Measurements from ENCODE around the gene TRMT1L. TPM values are rescaled to one million over a fixed set of nuclear protein-coding genes. Genes with fewer than 3 reads are reported as not detected.

Gene TRMT1L
- total RNA-seq, 1 donor from 2014 or later, result 25.7 TPM

DNA sequence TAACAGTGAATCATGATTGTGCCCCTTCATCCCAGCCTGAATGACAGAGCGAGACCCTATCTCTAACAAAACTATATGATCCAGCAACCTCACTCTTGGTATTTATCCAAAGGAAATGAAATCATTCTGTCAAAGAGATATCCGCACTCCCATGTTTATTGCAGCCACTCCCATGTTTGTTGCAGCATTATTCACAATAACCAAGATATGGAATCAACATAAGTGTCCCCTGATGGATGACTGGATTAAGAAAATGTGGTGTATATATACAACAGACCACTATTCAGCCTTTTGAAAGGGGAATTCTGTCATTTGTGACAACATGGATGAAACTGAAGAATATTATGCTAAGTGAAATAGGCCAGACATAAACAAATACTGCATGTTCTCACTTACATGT, 44.4 kb downstream of the TRMT1L start:
- DNase-seq (ENCODE audit: low read depth), result no peak

DNA sequence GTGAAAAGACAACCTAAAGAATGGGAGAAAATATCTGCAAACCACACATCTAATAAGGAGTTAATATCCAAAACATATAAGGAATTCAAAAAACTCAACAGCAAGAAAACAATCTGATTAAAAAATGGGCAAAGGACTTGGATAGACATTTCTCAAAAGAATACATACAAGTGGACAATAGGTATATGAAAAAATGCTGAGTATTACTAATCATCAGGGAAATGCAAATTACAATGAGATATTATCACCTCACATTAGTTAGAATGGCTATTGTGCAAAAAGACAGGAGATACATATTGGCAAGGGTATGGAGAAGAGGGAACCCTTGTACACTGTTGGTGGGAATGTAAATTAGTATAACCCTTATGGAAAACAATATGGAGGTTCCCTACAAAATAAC, 44.9 kb downstream of the TRMT1L start:
- DNase-seq (ENCODE audit: low read depth), result no peak

DNA sequence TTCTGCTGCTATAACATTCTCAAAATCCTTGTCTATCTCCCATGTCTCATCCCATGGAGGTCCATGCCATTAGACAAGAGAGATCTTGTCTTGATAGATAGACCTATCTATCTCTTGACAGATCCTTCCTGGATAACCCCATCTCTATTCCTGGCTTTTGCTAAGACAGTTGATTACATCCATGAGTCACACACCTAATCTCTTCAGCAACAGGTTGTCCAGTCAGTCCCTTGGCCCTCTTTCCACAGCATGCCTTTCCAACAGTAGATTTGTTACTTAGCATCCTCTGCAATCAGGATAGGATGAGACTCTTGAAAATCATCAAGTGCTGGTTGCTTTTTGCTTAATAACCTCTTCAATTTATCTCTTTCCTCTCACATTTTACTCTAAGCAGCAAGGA, 46.6 kb downstream of the TRMT1L start:
- DNase-seq (ENCODE audit: low read depth), result no peak

DNA sequence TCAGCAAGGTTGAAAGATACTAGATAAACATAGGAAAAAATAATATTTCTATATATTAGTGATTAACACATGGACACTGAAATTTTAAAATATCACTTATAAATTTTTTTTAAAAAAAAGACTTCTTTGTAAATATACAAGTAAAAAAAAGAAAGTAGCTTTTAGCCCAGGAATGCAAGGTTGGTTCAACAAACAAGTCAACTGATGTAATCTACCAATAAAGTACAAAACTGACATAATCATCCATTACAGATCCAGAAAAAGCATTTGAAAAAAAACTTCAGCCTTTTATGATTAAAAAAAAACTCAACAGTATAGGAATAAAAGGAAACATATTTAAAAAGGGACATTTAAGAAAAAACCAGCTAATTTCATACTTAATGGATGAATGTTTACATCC, 48.4 kb downstream of the TRMT1L start:
- DNase-seq (ENCODE audit: low read depth), result peak; percentile 6

DNA sequence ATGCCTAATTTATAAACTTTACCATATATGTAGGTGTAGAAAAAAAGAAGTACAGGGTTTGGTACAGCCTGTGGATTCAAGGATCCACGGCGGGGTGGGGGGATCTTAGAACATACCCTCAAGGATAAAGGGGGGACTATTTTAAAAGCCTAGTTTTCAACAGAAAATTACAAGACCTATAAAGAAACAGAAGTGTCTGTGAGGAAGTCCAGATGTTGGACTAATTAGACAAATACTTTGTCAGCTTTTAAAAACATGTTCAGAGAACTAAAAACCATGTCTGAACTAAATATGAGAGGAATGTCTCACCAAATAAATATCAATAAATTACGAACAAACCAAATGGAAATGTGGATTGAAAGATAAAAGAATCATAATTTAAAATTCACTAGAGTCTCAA, 51.6 kb downstream of the TRMT1L start:
- no peak for DNase-seq (ENCODE audit: low read depth)

DNA sequence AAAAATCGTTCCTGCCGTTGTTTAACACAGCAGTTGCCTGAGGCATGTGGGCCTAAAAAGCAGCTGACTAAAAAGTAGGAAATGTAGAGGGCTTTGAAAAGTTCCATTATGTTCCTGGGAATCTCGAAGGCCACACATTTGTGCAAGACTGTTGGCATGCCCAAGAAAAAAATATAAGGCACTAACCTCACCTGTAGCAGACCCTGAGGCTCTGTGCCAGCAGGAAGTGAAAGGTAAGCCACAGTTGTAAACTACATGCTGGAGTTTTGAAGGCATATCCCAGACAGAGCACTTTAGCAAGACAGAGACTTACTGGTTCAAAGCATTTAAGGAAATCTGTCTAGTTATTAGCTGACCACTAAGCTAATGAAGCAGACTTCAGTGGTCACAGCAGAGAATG, 52.7 kb downstream of the TRMT1L start:
- no peak for DNase-seq (ENCODE audit: low read depth)

DNA sequence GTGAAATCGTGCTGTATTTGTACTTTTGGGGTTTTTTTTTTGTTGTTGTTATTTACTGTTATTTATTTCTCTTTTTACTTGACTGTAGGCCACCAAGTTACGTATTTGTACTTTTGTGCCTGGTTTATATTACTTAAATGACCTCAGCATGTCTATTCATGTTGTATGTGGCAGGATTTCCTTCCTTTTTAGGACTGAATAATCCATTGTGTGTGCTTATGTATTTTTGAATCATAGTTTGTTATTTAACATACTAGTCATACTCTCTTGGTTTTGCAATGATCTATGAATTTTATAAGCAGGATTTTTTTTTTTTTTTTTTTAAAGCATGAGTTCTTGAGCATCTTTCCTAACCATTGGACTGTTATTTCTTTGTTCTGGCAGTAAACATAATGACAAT, 60.2 kb downstream of the TRMT1L start:
- DNase-seq (ENCODE audit: low read depth), result no peak

DNA sequence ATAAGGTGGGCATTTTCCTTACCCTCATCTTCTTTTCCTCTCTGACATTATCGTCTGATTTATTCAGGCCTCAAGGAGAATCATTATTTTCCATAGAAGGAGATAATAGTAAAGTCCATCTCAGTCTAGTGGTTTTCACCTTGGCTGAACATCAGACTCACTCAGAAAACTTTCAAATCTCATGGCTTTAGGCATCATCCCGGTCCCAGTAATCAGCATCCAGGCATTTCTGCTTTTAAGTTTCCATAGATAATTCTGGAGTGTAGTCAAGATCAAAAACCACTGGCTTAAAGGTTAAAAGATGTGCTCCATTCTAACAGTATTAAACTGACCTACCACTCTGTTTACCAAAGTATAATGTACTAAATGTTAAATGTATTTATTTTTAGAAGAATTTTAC, 62.0 kb downstream of the TRMT1L start:
- no peak for DNase-seq (ENCODE audit: low read depth)

DNA sequence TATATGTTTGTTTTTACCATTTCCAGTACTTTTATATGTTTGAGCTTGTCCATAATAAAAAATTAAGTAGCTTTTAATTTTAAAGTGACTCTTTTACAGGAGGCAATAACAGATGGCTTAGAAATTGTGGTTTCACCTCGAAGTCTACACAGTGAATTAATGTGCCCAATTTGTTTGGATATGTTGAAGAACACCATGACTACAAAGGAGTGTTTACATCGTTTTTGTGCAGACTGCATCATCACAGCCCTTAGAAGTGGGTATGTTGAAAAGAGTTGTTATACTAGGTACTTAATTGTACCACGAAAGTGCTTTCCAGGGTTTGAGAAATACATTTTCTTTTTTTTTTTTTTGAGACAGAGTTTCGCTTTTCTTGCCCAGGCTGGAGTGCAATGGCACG, 65.3 kb downstream of the TRMT1L start:
- no peak for DNase-seq (ENCODE audit: low read depth)

DNA sequence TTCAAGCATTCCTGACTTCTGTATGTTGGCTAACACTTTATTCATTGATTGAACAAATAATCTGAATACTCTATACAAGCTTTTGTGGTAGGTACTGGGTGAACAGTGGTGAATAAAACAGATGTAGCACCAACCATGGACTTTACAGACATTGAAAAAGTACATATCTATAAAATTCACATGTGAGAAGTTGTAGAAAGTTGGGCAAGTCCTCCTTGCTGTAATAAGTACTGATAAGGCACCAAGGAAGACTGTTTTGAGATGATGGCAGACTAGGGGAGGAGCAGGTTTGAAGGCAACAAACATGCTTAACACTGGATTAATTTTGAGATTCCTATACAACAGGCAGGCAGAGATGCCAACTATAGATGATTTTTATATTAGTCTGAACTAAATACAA, 69.0 kb downstream of the TRMT1L start:
- DNase-seq (ENCODE audit: low read depth), result no peak

DNA sequence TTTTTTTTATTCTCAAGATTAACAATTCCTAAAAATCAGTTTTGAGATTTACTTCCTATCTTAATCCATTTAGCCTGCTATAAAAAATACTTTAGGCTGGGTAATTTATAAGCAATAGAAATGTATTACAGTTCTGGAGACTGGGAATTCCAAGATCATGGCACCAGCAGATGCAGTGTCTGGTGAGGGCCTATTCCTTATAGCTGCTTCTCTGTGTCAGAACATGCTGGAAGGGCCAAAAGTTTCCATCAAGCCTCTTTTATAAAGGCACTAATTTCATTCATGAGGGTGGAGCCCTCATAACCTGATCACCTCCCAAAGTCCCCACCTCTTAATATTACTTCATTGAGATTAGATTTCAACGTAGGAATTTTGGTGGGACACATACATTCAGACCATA, 69.7 kb downstream of the TRMT1L start:
- no peak for DNase-seq (ENCODE audit: low read depth)

DNA sequence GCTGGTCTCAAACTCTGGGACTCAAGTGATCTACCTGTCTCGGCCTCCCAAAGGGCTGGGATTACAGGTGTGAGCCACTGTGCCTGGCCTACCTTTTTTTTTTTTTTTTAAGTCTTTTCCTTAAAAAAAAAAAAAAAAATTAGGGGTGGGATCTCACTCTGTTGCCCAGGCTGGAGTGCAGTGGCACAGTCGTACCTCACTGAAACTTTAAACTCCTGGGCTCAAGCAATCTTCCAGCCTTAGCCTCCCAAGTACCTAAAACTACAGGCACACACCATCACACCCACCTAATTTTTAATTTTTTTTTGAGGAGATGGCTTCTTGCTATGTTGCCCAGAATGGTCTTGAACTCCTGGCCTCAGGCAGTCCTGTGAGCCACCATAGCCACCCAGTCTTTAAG, 72.9 kb downstream of the TRMT1L start:
- DNase-seq (ENCODE audit: low read depth), result no peak

DNA sequence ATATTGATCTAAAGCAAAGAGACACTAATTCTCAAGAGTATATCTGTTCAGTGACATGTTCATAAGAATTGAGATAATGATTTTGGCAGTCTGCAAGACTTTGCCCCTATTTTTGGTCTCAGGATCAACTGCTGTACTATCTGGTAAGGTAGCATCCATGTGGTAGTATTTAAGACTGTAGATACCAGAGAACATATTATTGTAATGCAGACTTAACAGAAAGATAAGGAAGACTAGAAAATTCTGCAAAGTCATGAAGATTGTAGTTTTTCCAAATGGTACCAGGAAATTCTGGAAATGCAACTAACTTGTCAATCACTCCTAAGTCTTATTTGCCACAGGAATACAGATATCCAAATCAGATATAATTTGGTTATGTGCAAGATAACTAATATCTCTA, 76.3 kb downstream of the TRMT1L start:
- no peak for DNase-seq (ENCODE audit: low read depth)

DNA sequence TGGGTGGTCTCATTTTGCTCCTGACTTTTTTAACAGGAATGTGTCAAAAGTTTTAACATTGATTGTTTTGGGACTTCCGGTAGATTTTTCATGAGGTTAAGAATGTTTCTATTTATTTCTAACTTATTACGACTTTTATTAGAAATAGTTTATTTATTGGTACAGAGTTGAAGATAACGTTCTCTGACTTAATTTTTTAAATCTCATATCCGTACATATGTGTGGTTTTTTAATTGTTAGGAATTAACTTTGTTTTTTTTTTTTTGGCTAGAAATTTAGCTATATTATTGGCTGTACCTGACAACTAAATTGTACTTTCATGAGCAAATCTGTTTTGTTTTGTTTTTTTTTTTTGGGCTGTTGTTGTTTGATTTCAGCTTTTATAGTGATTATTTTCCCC, 79.4 kb downstream of the TRMT1L start:
- DNase-seq (ENCODE audit: low read depth), result no peak

DNA sequence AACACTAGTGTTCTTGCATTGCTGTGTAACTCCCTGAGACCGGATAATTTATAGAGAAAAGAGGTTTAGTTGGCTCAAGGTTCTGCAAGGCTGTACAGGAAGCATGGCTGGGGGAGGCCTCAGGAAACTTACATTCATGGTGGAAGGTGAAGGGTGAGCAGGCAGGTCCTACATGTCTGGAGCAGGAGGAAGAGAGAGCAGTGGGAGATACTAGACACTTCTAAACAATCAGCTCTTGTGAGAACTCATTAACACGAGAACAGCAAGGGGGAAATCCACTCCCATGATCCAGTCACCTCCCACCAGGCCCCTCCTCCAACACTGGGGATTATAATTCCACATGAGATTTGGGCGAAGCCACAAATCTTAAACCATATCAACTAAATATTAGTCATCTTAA, 81.3 kb downstream of the TRMT1L start:
- no peak for DNase-seq (ENCODE audit: low read depth)

DNA sequence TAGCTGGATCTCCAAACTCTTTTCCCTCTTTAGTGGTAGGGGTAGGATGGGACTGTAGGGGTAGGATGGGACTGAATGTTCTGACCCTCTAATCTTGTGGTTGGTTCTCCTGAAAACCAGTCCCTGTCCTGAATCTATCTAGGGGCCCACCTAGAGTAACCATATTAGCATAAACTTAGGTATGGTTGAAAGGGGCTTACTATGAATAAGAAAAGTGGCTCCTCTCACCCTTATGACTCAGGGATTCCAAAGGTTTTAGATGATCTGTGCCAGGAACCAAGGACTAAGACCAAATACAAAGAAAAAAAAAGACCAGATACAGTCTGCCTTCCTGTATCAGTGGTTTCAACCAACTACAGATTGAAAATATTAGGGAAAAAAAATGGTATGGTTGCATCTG, 82.4 kb downstream of the TRMT1L start:
- no peak for DNase-seq (ENCODE audit: low read depth)

DNA sequence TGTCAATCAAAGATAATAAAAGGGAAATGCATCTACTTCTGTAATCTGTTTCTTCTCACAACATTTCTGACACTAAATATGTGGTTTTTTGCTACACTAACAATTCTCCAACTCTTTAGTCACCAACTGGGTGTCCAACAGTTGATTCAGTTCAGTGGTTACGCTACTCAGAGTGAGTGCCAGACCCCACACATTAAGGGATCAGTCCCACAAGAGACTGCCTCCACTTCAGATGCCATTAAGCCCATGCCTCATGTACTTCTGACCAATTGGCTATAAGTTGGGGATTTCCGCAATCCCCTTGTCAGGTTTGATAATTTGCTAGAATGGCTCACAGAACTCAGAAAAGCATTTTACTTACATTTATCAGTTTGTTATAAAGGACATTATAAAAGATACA, 83.0 kb downstream of the TRMT1L start:
- DNase-seq (ENCODE audit: low read depth), result no peak

DNA sequence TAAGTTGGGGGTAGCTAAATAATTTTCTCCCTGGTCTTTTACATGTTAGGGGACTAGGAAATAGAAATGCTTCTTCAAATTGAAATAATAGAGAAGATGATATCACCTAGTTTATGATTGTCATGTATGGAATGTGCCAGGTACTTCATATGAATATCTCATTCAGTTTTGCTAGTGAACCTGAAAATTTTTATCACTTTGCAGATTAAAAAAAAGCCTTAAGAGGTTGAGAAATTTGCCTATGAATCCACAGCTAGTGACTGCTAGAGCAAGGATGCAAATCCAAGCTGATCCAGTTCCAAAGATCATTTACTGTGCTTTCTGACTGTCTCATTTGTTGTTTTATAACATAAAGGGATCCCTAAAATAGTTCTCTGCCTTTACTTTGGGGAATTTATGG, 86.7 kb downstream of the TRMT1L start:
- no peak for DNase-seq (ENCODE audit: low read depth)

DNA sequence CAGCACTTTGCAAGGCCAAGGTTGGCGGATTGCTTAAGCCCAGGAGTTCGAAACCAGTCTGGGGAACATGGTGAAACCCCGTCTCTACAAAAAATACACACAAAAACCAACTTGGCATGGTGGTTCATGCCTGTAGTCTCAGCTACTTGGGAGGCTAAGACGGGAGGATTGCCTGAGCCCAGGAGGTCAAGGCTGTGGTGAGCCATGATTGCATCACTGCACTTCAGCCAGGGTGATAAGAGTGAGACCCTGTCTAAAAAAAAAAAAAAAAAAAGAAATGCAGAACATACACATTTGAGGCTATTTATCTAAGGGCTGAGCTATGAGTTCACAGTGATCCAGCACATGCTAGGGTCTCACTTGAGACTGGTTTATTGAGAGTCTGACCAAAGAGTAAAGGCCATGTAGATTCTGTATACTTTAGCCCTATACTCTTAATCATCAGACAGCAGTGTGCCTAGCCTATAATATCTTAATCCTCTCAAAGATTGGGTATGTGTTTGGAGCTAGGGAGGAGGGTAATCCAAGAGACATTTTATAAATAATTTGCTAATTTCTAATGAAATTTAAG, 87.5 kb downstream of the TRMT1L start:
- DNase-seq (ENCODE audit: low read depth), result no peak

DNA sequence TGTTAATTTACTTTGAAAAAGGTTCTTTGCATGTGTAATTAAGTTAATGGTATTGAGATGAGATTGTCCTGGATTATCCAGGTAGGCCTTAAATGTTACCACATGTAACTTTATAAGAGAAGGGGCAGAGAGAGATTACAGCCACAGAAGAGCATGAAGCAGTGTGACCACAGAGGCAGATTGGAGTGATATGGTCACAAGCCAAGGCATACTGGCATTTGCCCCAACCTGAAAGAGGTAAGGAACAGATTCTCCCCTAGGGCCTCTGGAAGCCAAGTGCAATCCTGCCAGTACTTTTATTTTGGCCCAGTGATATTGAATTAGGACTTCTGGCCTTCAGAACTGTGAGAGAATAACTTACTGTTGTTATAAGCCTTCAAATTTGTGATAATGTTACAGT, 88.4 kb downstream of the TRMT1L start:
- peak; percentile 10 for DNase-seq (ENCODE audit: low read depth)
